DND-41 (cell line): ENCODE data around the gene CDK7.

Source experiments
- ATAC-seq: fragments of 200-7000 bp; cut with Tn5 transposase; 3 replicates; pipeline ENCODE4 v1.9.1; 2021; ENCODE audit warnings: low read depth; ENCODE audit not compliant: insufficient read depth
- DNase-seq: peaks from one replicate; pipeline ENCODE4 v3.0.0-alpha.2; 2020
- H2AFZ ChIP-seq: 2 replicates; pipeline ENCODE4 v1.6.0; 2012; ENCODE audit warnings: low read depth, low read length
- H3K27ac ChIP-seq: 2 replicates; pipeline ENCODE4 v1.5.1; 2012; ENCODE audit warnings: low read length, inconsistent platforms
- H3K27me3 ChIP-seq: fragments of 200-600 bp; sonication (generic); 2 replicates; pipeline ENCODE4 v1.6.0; 2012; ENCODE audit warnings: low read length, mild to moderate bottlenecking, inconsistent platforms; ENCODE audit not compliant: insufficient read depth, poor library complexity
- H3K36me3 ChIP-seq: 2 replicates; pipeline ENCODE4 v1.5.1; 2012; ENCODE audit warnings: low read length, inconsistent platforms; ENCODE audit not compliant: insufficient read depth
- H3K4me1 ChIP-seq: 2 replicates; pipeline ENCODE4 v1.5.1; 2012; ENCODE audit warnings: mild to moderate bottlenecking, low read length; ENCODE audit not compliant: insufficient read depth
- H3K4me2 ChIP-seq: 2 replicates; pipeline ENCODE4 v1.6.0; 2012; ENCODE audit warnings: mild to moderate bottlenecking, moderate library complexity, low read length, inconsistent platforms; ENCODE audit not compliant: insufficient read depth
- H3K4me3 ChIP-seq, 2 experiments: fragments of 200-600 bp in 1 of 2; shearing (Covaris generic) in 1 of 2; 2 replicates each; pipeline ENCODE4 v1.5.1; 2012 to 2016; ENCODE audit warnings: inconsistent platforms in 2 of 2, low read length in 2 of 2, mild to moderate bottlenecking in 2 of 2, low read depth in 1 of 2, moderate library complexity in 1 of 2
- H3K79me2 ChIP-seq: 2 replicates; pipeline ENCODE4 v1.6.0; 2012; ENCODE audit warnings: low read length, inconsistent platforms; ENCODE audit not compliant: insufficient read depth
- H3K9ac ChIP-seq: 2 replicates; pipeline ENCODE4 v1.6.0; 2012; ENCODE audit warnings: low read depth, mild to moderate bottlenecking, inconsistent platforms, low read length, moderate library complexity
- H3K9me3 ChIP-seq: 2 replicates; pipeline ENCODE4 v1.5.1; 2012; ENCODE audit warnings: low read length, moderate library complexity, mild to moderate bottlenecking, inconsistent platforms; ENCODE audit not compliant: insufficient read depth, severe bottlenecking
- H4K20me1 ChIP-seq: 2 replicates; pipeline ENCODE4 v1.6.0; 2012; ENCODE audit warnings: low read length; ENCODE audit not compliant: insufficient read depth
- EZH2 ChIP-seq: IDR thresholded peaks from 3 replicates; pipeline ENCODE4 v1.6.1; 2012; ENCODE audit warnings: borderline replicate concordance, low read depth, mild to moderate bottlenecking, moderate library complexity, low read length, inconsistent platforms; ENCODE audit not compliant: severe bottlenecking
- TF ChIP-seq, protein P1 (sequence below): IDR thresholded peaks from 2 replicates; pipeline ENCODE4 v1.5.1; 2012; ENCODE audit warnings: borderline replicate concordance, low read length, moderate library complexity, mild to moderate bottlenecking; ENCODE audit not compliant: poor library complexity, severe bottlenecking; ENCODE audit errors: extremely low read depth

CDK7 gene

GRCh38 chr5:69224520-69224919, 10.2 kb upstream of the CDK7 start:
- peaks cover 1% of the 10 kb centered on the region; the same call in 1 of the 2 replicates for H3K4me1 ChIP-seq

DNA sequence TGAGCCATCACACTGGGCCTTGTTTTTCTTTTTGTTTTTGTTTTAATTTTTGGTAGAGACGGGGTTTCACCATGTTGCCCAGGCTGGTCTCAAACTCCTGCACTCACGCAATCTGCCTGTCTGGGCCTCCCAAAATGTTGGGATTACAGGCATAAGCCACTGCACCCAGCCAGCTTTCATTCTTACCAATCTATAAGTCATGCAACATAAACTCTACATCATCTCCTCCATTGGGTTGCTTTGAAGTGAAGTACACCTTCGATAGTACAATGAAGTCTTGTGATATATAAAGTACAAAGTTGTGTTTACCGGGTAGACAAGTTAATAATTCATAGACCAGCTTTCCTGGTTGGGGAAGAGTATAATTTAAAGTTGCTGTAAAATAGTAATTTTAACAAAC, 8.8 kb upstream of the CDK7 start:
- Histone ChIP-seq H3K4me2 (no peak overlapping the region), H3K9ac (no peak overlapping the region), H3K79me2 (peaks cover 19% of the 10 kb centered on the region), H2AFZ (no peak overlapping the region), H3K27ac (no peak overlapping the region), H3K9me3 (no peaks in the 10 kb centered on the region), H4K20me1 (no peaks in the 10 kb centered on the region), H3K36me3 (peaks cover 27% of the 10 kb centered on the region), H3K4me3 (no peak overlapping the region), H3K27me3 (no peaks in the 10 kb centered on the region), H3K4me1 (no peaks in the 10 kb centered on the region)
- no peak for ATAC-seq
- DNase-seq, result no peak
- TF ChIP-seq EZH2, result no peak
- TF ChIP-seq, protein P1, sequence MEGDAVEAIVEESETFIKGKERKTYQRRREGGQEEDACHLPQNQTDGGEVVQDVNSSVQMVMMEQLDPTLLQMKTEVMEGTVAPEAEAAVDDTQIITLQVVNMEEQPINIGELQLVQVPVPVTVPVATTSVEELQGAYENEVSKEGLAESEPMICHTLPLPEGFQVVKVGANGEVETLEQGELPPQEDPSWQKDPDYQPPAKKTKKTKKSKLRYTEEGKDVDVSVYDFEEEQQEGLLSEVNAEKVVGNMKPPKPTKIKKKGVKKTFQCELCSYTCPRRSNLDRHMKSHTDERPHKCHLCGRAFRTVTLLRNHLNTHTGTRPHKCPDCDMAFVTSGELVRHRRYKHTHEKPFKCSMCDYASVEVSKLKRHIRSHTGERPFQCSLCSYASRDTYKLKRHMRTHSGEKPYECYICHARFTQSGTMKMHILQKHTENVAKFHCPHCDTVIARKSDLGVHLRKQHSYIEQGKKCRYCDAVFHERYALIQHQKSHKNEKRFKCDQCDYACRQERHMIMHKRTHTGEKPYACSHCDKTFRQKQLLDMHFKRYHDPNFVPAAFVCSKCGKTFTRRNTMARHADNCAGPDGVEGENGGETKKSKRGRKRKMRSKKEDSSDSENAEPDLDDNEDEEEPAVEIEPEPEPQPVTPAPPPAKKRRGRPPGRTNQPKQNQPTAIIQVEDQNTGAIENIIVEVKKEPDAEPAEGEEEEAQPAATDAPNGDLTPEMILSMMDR, result no peak

More at GRCh38 chr5:69224520-69224919, 10.2 kb upstream of the CDK7 start:
- DNase-seq (no peak), ATAC-seq (no peak)
- peaks cover 27% of the 10 kb centered on the region for H3K79me2 ChIP-seq
- no peak overlapping the region for H3K9ac ChIP-seq
- no peaks in the 10 kb centered on the region for H3K27me3 ChIP-seq
- no peaks in the 10 kb centered on the region for H4K20me1 ChIP-seq
- no peak overlapping the region for H3K27ac ChIP-seq
- H3K4me3 ChIP-seq, result no peak overlapping the region
- H3K9me3 ChIP-seq, result no peaks in the 10 kb centered on the region
- H3K4me2 ChIP-seq, result no peak overlapping the region
- TF ChIP-seq EZH2, result no peak
- TF ChIP-seq, protein P1, result no peak
- H2AFZ ChIP-seq, result no peak overlapping the region
- H3K36me3 ChIP-seq, result peaks cover 27% of the 10 kb centered on the region

DNA sequence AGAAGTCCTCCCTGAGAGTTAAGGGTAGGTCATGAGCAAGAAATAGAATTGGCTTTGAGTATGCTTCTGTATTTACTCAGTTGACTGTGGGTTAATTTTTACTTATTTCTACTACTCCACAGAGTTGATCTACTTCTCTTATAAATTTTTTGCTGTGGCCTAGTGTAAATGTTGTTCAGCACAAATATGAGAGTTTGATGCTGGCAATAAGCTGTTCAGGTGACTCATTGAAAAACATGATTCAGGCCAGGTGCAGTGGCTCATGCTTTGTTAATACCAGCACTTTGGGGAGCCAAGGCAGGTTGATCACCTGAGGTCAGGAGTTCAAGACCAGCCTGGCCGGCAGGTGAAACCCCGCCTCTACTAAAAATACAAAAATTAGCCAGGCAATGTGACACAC, 4.5 kb upstream of the CDK7 start:
- H3K27ac ChIP-seq, result no peak overlapping the region
- H3K9me3 ChIP-seq, result no peaks in the 10 kb centered on the region
- no peak overlapping the region for H3K4me2 ChIP-seq
- H4K20me1 ChIP-seq, result no peaks in the 10 kb centered on the region
- ATAC-seq (no peak), DNase-seq (no peak)
- peaks cover 9% of the 10 kb centered on the region for H3K4me1 ChIP-seq
- TF ChIP-seq, protein P1, result no peak
- no peak for TF ChIP-seq EZH2
- H3K36me3 ChIP-seq, result peaks cover 24% of the 10 kb centered on the region
- H3K4me3 ChIP-seq, result no peak overlapping the region
- H3K9ac ChIP-seq, result no peak overlapping the region
- H3K27me3 ChIP-seq, result no peaks in the 10 kb centered on the region
- H2AFZ ChIP-seq, result no peak overlapping the region
- peaks cover 5% of the 10 kb centered on the region for H3K79me2 ChIP-seq

DNA sequence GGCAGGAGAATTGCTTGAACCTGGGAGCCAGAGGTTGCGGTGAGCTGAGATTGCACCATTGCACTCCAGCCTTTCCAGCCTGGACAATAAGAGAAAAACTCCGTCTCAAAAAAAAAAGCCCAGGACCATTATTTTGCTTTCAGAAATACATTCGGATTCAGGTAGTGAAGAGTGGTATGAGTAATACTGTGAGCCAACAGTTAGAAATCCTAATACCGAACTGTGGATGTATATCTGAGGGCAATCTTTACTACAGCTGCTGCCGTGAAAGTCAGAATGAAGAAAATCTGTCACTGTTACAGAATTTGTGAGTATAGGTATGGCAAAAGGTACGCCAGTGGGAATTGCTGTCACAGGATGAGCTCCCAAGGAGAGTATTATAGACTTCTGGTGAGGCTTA, 3.4 kb upstream of the CDK7 start:
- no peak for TF ChIP-seq EZH2
- TF ChIP-seq, protein P1, result no peak
- H3K79me2 ChIP-seq, result peaks cover 16% of the 10 kb centered on the region
- H3K4me1 ChIP-seq, result peaks cover 20% of the 10 kb centered on the region
- no peak overlapping the region for H3K9ac ChIP-seq
- H3K4me3 ChIP-seq, result no peak overlapping the region
- H3K27me3 ChIP-seq, result no peaks in the 10 kb centered on the region
- ATAC-seq (no peak), DNase-seq (no peak)
- no peaks in the 10 kb centered on the region for H4K20me1 ChIP-seq
- no peak overlapping the region for H2AFZ ChIP-seq
- no peak overlapping the region for H3K4me2 ChIP-seq
- H3K9me3 ChIP-seq, result no peaks in the 10 kb centered on the region
- H3K36me3 ChIP-seq, result peaks cover 21% of the 10 kb centered on the region
- no peak overlapping the region for H3K27ac ChIP-seq
